Pulmonary artery endothelial cell (primary cell): ENCODE data around the gene AEN. TPM values are rescaled to one million over a fixed set of nuclear protein-coding genes. Genes with fewer than 3 reads are reported as not detected.

Experiments
- DNase-seq: peaks from one replicate; pipeline ENCODE4 v3.0.0-alpha.2; 2011; ENCODE audit warnings: low read depth, low spot score
- total RNA-seq: library from RNA; depleted of rRNA; stranded (reverse); fragments of >200 nt; gene quantifications from 2 replicates; pipeline ENCODE4 v1.2.3, GENCODE V29; 2014

Gene AEN
- total RNA-seq, 1 donor from 2014 or later = 91.7 TPM

- DNase-seq = no peak
Measured at GRCh38 chr15:88664151-88664778, 43.1 kb downstream of the AEN start.

- no peak for DNase-seq
Measured at GRCh38 chr15:88674661-88675060, 53.5 kb downstream of the AEN start.

- DNase-seq = no peak
Measured at GRCh38 chr15:88678755-88679154, 57.6 kb downstream of the AEN start.

- DNase-seq = no peak
Measured at GRCh38 chr15:88680241-88681001, 59.3 kb downstream of the AEN start.

GRCh38 chr15:88681610-88682221 is 60.6 kb downstream of the AEN start:
- no peak for DNase-seq

Other genes with a start within 250 kb of the AEN start
- 19.7 and 19.9 TPM in 2 replicates for gene MRPL46, start 154.0 kb upstream of the AEN start, total RNA-seq
- gene MRPS11, start 153.6 kb upstream of the AEN start, total RNA-seq = 49.3 and 56.8 TPM in 2 replicates
- 2.8 and 3.5 TPM in 2 replicates for gene DET1, start 74.7 kb upstream of the AEN start, total RNA-seq
- gene ISG20, start 17.7 kb downstream of the AEN start, total RNA-seq = 8.0 and 44.4 TPM in 2 replicates
- gene ACAN, start 182.1 kb downstream of the AEN start, total RNA-seq = under 0.01 TPM in 1 of 2 replicates, not detected in the other